ENCODE measurements around the gene OXLD1.

The OXLD1 gene

GRCh38 chr17:81682565-81683207, 16.3 kb upstream of the OXLD1 start:
- no peak for DNase-seq

- no peak for DNase-seq
These were observed 15.3 kb upstream of the OXLD1 start for GRCh38 chr17:81681672-81682071.

- no peak for DNase-seq
These were observed 13.7 kb upstream of the OXLD1 start for GRCh38 chr17:81680150-81680549.

GRCh38 chr17:81676906-81677305, 10.5 kb upstream of the OXLD1 start:
- no peak for DNase-seq

- DNase-seq = peak in 1 of 2 donors; percentile 33
These were observed 9.3 kb upstream of the OXLD1 start for GRCh38 chr17:81675515-81676221.

- no peak for DNase-seq
These were observed 7.3 kb upstream of the OXLD1 start for GRCh38 chr17:81673561-81674258.

- no peak for DNase-seq
These were observed 6.5 kb upstream of the OXLD1 start for GRCh38 chr17:81672954-81673353.

- DNase-seq = no peak
These were observed 6.1 kb upstream of the OXLD1 start for GRCh38 chr17:81672504-81672903.

GRCh38 chr17:81667754-81668153, 1.3 kb upstream of the OXLD1 start:
- no peak for DNase-seq

GRCh38 chr17:81666092-81666341, 388 bp downstream of the OXLD1 start:
- peak in 1 of 2 donors; percentile 37 for DNase-seq

GRCh38 chr17:81665205-81666091, 957 bp downstream of the OXLD1 start:
- peak; percentile 72 to 76 for DNase-seq

- peak in 1 of 2 donors; percentile 35 for DNase-seq
These were observed 2.3 kb downstream of the OXLD1 start for GRCh38 chr17:81664051-81664470.

GRCh38 chr17:81662002-81662401, 4.4 kb downstream of the OXLD1 start:
- no peak for DNase-seq

GRCh38 chr17:81660441-81660840, 6.0 kb downstream of the OXLD1 start:
- DNase-seq = no peak

GRCh38 chr17:81659038-81659437, 7.4 kb downstream of the OXLD1 start:
- DNase-seq = no peak

- DNase-seq = no peak
These were observed 9.6 kb downstream of the OXLD1 start for GRCh38 chr17:81656835-81657234.

- DNase-seq = no peak
These were observed 10.2 kb downstream of the OXLD1 start, which contains the start of gene PDE6G for GRCh38 chr17:81656118-81656743. PDE6G (minus strand) TSS chr17:81656542; CDS start chr17:81653305, 3,237 bp downstream.

- no peak for DNase-seq
These were observed 10.9 kb downstream of the OXLD1 start for GRCh38 chr17:81655378-81656117.

GRCh38 chr17:81652906-81653771, 13.3 kb downstream of the OXLD1 start:
- DNase-seq = no peak

- no peak for DNase-seq
These were observed 14.7 kb downstream of the OXLD1 start for GRCh38 chr17:81651692-81652091.

- DNase-seq = no peak
These were observed 15.5 kb downstream of the OXLD1 start for GRCh38 chr17:81650951-81651350.
